Heart left ventricle (tissue), 13 donors: ENCODE measurements around the gene APP.

Source experiments
- POLR2A ChIP-seq, 2 donors: fragments of 450-650 bp; IDR thresholded peaks; one replicate each; pipeline ENCODE4 v1.6.1; 2017; ENCODE audit warnings: antibody characterized with exemption in 2 of 2, mild to moderate bottlenecking in 2 of 2, moderate library complexity in 2 of 2
- TF ChIP-seq, protein P1 (sequence below), 12 donors: fragments of 200-600 bp; sonication (generic) in 4 of 12; IDR thresholded peaks; one replicate each; pipeline versions ENCODE4 v1.5.0 to v1.8.0; 2018 to 2022; ENCODE audit warnings: antibody characterized with exemption in 12 of 12, mild to moderate bottlenecking in 5 of 12
- donor health status: ischemic (EF 13 %, LVEDD 7.1; RV severe dilation, severe dysfunction).
- donor health status: DM: no; HTN: yes; CAD: no.
- donor health status: DM: no; HTN: no; CAD: no.
- donor health status: ischemic (EF 25% LVEDD 6.9; RV normal size, moderate dysfunction).
- donor health status: ischemic (EF 25% LVEDD 5.7; RV mildly dilated, moderate dysfunction).
- donor health status: ischemic (EF 35%, LVEDD 5.7; RV mildly dilated, moderate dysfunction).
- donor health status: nonischemic (EF 11% LVEDD 7.7; RV severe dilation, severe dysfunction).
- donor health status: DM: yes; HTN: yes; CAD: no.
- donor health status: PGD.
- donor health status: ischemic (EF 29% LVEDD 5.4; RV normal size, mild dysfunction).
- donor health status: nonischemic (EF 23%, LVEDD 6.1; RV moderate dilation, normal function).

DNA sequence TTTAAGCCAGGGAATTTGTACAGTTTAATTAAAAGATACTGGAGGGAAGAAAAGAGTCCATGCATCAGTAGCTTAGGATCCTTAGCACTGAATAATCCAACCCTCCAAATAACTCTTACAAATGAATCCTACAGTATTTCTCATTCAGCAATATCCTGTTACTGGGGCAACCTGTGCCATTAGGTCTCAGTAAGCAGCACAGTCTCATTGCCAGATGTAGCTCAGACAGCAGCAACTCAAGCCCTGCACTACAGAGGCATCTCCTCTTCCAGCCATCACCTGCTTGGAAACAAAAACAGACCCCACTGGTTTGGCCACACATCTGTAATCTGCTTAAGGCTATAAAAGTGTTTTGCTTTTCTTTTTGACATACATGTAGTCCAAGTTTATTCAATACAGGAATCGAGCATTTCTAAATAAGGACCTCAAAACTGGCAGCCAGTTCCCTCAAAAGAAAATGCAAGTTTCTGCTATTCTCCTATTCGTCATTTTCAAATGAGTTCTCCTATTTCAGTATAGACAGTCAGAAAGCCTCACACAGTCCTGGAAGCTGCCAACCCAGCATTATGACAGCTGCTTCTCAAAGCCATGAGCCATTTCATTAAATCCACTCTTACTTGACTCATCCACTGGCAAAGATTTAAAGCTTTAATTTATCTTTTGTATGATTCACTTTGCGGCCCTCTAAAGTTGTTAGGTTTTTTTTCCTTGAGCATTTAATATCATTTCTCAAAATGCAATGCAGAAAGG is 129.0 kb downstream of the APP start:
- TF ChIP-seq, protein P1, sequence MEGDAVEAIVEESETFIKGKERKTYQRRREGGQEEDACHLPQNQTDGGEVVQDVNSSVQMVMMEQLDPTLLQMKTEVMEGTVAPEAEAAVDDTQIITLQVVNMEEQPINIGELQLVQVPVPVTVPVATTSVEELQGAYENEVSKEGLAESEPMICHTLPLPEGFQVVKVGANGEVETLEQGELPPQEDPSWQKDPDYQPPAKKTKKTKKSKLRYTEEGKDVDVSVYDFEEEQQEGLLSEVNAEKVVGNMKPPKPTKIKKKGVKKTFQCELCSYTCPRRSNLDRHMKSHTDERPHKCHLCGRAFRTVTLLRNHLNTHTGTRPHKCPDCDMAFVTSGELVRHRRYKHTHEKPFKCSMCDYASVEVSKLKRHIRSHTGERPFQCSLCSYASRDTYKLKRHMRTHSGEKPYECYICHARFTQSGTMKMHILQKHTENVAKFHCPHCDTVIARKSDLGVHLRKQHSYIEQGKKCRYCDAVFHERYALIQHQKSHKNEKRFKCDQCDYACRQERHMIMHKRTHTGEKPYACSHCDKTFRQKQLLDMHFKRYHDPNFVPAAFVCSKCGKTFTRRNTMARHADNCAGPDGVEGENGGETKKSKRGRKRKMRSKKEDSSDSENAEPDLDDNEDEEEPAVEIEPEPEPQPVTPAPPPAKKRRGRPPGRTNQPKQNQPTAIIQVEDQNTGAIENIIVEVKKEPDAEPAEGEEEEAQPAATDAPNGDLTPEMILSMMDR (IDR thresholded peaks at IDR 0.05), result no peak
- no peak for TF ChIP-seq POLR2A (IDR thresholded peaks at IDR 0.05)
